Activated CD4-positive, alpha-beta T cell treated with anti-CD3 and anti-CD28 coated beads, Interleukin-2, amount 50 U/mL, for 4 hours (primary cell): ENCODE measurements around the gene MFNG.
A peak's percentile ranks its signal among the peaks of the same experiment; 100 is the strongest.

Source experiments
- DNase-seq, 2 experiments: peaks; one replicate each; pipeline ENCODE4 v3.0.0-alpha.2; 2020

MFNG gene

DNA sequence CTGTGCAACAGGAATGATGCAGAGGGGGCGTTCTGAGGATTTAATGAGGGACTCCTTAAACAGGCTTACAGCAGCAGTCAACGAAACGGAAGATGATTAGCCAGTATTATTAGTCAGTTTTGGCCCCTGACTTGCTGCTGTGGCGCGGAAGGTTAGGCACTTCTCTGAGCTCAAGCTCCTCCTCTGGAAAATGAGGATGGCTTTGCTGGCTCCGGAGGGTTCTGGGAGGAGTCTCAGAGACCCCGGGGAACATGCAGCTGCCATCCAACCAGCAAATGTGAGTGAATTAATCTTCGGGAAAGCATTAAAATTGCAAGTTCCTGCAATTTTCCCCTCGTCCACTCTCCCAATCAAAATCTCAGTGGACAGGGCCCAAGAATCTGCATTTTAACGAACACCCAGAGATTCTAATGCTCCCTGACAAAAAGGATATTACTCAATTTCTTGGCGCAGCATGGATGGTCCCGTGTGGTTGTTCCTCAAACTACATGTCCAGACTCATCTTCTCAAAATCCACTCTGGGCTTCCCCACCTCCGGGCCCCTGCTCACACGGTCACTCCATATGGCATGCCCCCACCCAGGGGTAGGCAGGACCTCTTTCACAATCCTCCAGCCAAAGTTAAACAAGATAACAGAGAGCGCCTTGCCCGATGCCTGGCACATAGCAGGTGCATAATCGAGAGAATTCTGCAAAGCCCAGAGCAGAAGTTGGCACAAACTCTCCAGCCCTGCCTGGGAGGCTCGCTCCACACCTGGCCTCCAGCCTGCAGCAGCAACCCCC lies 65.3 kb downstream of the MFNG start:
- DNase-seq = no peak

DNA sequence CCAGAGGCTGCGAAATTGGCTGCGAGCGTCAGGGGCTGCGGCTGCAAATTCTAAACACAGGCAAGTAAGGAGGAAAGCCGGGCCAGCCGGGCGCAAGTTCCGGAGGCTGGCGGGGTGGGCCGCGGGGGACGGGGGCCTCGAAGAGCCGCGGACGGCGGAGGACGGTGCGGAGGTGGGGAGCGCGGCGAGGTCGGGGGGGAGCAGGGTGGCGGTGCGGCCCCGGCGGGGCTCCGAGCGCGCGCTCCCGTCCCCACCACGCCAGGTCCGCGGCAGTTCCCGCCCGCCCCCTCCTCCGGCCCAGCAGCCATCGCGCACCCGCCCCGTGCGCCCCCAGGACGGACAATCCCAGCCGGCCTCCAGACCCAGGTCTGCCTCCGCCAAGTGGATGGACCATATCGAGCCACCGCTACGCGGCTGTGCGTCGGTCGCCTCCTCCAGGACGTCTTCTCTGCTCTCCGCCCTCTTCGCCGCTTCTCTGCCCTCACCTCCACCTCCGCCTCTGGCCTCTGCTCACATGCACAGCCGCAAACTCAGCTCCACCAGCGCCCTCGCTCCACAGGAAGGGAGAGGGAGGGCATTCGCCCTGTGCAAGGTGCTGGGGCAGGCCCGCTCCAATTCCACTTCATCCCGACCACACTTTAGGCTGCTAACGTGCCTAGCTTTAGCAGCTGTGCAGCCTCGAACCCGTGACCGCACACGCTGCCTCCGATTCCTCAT lies 66.1 kb downstream of the MFNG start:
- peak in 1 of 2 experiments; percentile 9 for DNase-seq

GRCh38 chr22:37419370-37419968 lies 66.7 kb downstream of the MFNG start:
- DNase-seq = no peak
